ENCODE measurements around the gene ABHD17B.

- TF ChIP-seq, protein P1, sequence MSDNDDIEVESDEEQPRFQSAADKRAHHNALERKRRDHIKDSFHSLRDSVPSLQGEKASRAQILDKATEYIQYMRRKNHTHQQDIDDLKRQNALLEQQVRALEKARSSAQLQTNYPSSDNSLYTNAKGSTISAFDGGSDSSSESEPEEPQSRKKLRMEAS (IDR thresholded peaks at IDR 0.05): no peak
- TF ChIP-seq CREB1 (IDR thresholded peaks at IDR 0.05; ENCODE audit: low read depth): no peak
- TF ChIP-seq, protein P2, sequence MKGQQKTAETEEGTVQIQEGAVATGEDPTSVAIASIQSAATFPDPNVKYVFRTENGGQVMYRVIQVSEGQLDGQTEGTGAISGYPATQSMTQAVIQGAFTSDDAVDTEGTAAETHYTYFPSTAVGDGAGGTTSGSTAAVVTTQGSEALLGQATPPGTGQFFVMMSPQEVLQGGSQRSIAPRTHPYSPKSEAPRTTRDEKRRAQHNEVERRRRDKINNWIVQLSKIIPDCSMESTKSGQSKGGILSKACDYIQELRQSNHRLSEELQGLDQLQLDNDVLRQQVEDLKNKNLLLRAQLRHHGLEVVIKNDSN (IDR thresholded peaks at IDR 0.05): no peak
- no peak for TF ChIP-seq TAF1 (IDR thresholded peaks at IDR 0.05; ENCODE audit: low read depth)
- TF ChIP-seq EP300 (IDR thresholded peaks at IDR 0.05; ENCODE audit: borderline replicate concordance): no peak
- TF ChIP-seq FOXM1 (IDR thresholded peaks at IDR 0.05; ENCODE audit: borderline replicate concordance, low read depth): no peak
Measured at GRCh38 chr9:71929791-71930440, 18.9 kb upstream of the ABHD17B start.

Data from Ishikawa (cell line).